HepG2 (cell line): ENCODE results near the gene ACVR1B. TPM values are rescaled to one million over a fixed set of nuclear protein-coding genes. Genes with fewer than 3 reads are reported as not detected.

Experiments
- ATAC-seq: fragments of 200-7000 bp; cut with Tn5 transposase; 3 replicates; pipeline ENCODE4 v1.9.1; 2020; ENCODE audit warnings: mild to moderate bottlenecking, moderate library complexity
- BruUV-seq: library from RNA; stranded (reverse); fragments of 400-500 nt; replicated peaks from 2 replicates; lab custom pipeline; 2021; lab: Mats Ljungman, UMichigan
- CTCF ChIA-PET: fragments of 300-600 bp; formaldehyde crosslinking; extraction: SDS; loops from one replicate; lab custom pipeline; 2021; ENCODE audit warnings: low total read pairs, inconsistent platforms, low intra/inter-chr PET ratio; lab: Yijun Ruan, JAX
- POLR2A ChIA-PET: fragments of 350-600 bp; sonication (Branson Sonifier 250); formaldehyde crosslinking; loops from one replicate; lab custom pipeline; 2020; ENCODE audit warnings: antibody characterized with exemption, inconsistent platforms; lab: Yijun Ruan, JAX
- DNase-seq: peaks from one replicate; pipeline ENCODE4 v3.0.0-alpha.2; 2015; ENCODE audit warnings: low spot score
- FAIRE-seq: peaks from 3 replicates; lab custom pipeline; 2011; peaks lifted over from hg19 to GRCh38; lab: Jason Lieb, UNC
- H2AFZ ChIP-seq: one replicate; pipeline ENCODE4 v1.6.1; 2011; ENCODE audit warnings: low read length, inconsistent platforms
- H3K27ac ChIP-seq: fragments of 300-600 bp; 3 replicates; pipeline ENCODE4 v1.8.0; 2011; ENCODE audit warnings: mixed run types, mild to moderate bottlenecking, mixed read lengths, low read length, inconsistent platforms; ENCODE audit not compliant: insufficient read depth; ENCODE audit errors: extremely low read length
- H3K27me3 ChIP-seq, 2 experiments: fragments of 200-600 bp in 1 of 2; 2 replicates in 1 of 2; 3 replicates in 1 of 2; pipeline versions ENCODE4 v1.6.0 to v1.8.0; 2011; ENCODE audit warnings: low read length in 2 of 2, mild to moderate bottlenecking in 2 of 2, moderate library complexity in 2 of 2, inconsistent platforms in 1 of 2; ENCODE audit not compliant: insufficient read depth in 2 of 2, control insufficient read depth in 1 of 2
- H3K36me3 ChIP-seq, 2 experiments: fragments of 200-600 bp in 1 of 2; replicated peaks in 1 of 2; 2 replicates in 1 of 2; 3 replicates in 1 of 2; pipeline versions ENCODE4 v1.5.1 to v1.8.0; 2011; ENCODE audit warnings: low read length in 2 of 2, inconsistent platforms in 1 of 2; ENCODE audit not compliant: insufficient read depth in 2 of 2, control insufficient read depth in 1 of 2
- H3K4me1 ChIP-seq: 2 replicates; pipeline ENCODE4 v1.5.1; 2012; ENCODE audit warnings: low read length, inconsistent platforms; ENCODE audit not compliant: insufficient read depth
- H3K4me2 ChIP-seq: 2 replicates; pipeline ENCODE4 v1.6.0; 2011; ENCODE audit warnings: low read depth, low read length, inconsistent platforms
- H3K4me3 ChIP-seq, 3 experiments: fragments of 200-600 bp in 1 of 3; sonication (generic), shearing (Covaris generic) in 1 of 3; replicated peaks in 1 of 3; 2 replicates each; pipeline ENCODE4 v1.5.1; 2011 to 2016; ENCODE audit warnings: low read length in 3 of 3, inconsistent platforms in 2 of 3, low read depth in 2 of 3, mild to moderate bottlenecking in 2 of 3, control low read depth in 1 of 3, mixed read lengths in 1 of 3; ENCODE audit not compliant: insufficient read depth in 1 of 3
- H3K79me2 ChIP-seq: one replicate; pipeline ENCODE4 v1.6.1; 2011; ENCODE audit warnings: low read length, inconsistent platforms; ENCODE audit not compliant: insufficient read depth
- H3K9ac ChIP-seq: 2 replicates; pipeline ENCODE4 v1.6.0; 2011; ENCODE audit warnings: mild to moderate bottlenecking, low read depth, low read length, inconsistent platforms; ENCODE audit not compliant: insufficient read depth
- H3K9me3 ChIP-seq: 2 replicates; pipeline ENCODE4 v1.5.1; 2012; ENCODE audit warnings: mild to moderate bottlenecking, low read length
- H4K20me1 ChIP-seq: 2 replicates; pipeline ENCODE4 v1.6.0; 2011; ENCODE audit warnings: inconsistent platforms, mild to moderate bottlenecking, low read length, moderate library complexity; ENCODE audit not compliant: insufficient read depth
- ARNTL ChIP-seq: sonication (generic); formaldehyde crosslinking; IDR thresholded peaks from 2 replicates; pipeline ENCODE4 v1.4.0; 2020; ENCODE audit warnings: mild to moderate bottlenecking, missing genetic modification reagents
- DRAP1 ChIP-seq: IDR thresholded peaks from 2 replicates; pipeline ENCODE4 v1.6.1; 2016; ENCODE audit warnings: missing genetic modification reagents, missing compliant biosample characterization
- HNF4A ChIP-seq: sonication (generic); formaldehyde crosslinking; IDR thresholded peaks from 2 replicates; pipeline ENCODE4 v1.4.0; 2020; ENCODE audit warnings: missing genetic modification reagents
- JUNB ChIP-seq: sonication (generic); formaldehyde crosslinking; IDR thresholded peaks from 2 replicates; pipeline ENCODE4 v1.8.0; 2022; ENCODE audit warnings: missing genetic modification reagents, mild to moderate bottlenecking, borderline replicate concordance
- NR1H2 ChIP-seq: sonication (generic); formaldehyde crosslinking; IDR thresholded peaks from 2 replicates; pipeline ENCODE4 v1.8.1; 2022; ENCODE audit warnings: low read depth, missing genetic modification reagents, borderline replicate concordance
- PAF1 ChIP-seq: IDR thresholded peaks from 2 replicates; pipeline ENCODE4 v1.6.1; 2016; ENCODE audit warnings: missing genetic modification reagents, missing compliant biosample characterization
- RARA ChIP-seq: IDR thresholded peaks from 2 replicates; pipeline ENCODE4 v1.6.1; 2016; ENCODE audit warnings: missing genetic modification reagents, missing compliant biosample characterization
- SMAD1 ChIP-seq: sonication (generic); formaldehyde crosslinking; IDR thresholded peaks from 2 replicates; pipeline ENCODE4 v1.4.0; 2020; ENCODE audit warnings: missing genetic modification reagents, low read depth, mild to moderate bottlenecking, borderline replicate concordance
- SSRP1 ChIP-seq: IDR thresholded peaks from 2 replicates; pipeline ENCODE4 v1.6.1; 2016; ENCODE audit warnings: control low read depth
- ZNF547 ChIP-seq: sonication (generic); formaldehyde crosslinking; IDR thresholded peaks from 2 replicates; pipeline ENCODE4 v1.5.1; 2020; ENCODE audit warnings: mild to moderate bottlenecking, missing genetic modification reagents
- ZNF558 ChIP-seq: sonication (generic); formaldehyde crosslinking; IDR thresholded peaks from 2 replicates; pipeline ENCODE4 v1.9.0; 2022; ENCODE audit warnings: mild to moderate bottlenecking, missing genetic modification reagents, borderline replicate concordance
- ZNF614 ChIP-seq: IDR thresholded peaks from 2 replicates; pipeline ENCODE4 v1.6.1; 2018; ENCODE audit warnings: missing biosample characterization, missing genetic modification reagents, inconsistent platforms, borderline replicate concordance
- ZNF724P ChIP-seq: sonication (generic); formaldehyde crosslinking; IDR thresholded peaks from 2 replicates; pipeline ENCODE4 v1.8.0; 2022; ENCODE audit warnings: missing genetic modification reagents, borderline replicate concordance
- ZNF766 ChIP-seq: sonication (generic); formaldehyde crosslinking; IDR thresholded peaks from 2 replicates; pipeline ENCODE4 v1.5.0; 2020; ENCODE audit warnings: missing genetic modification reagents, borderline replicate concordance
- ZNF773 ChIP-seq: sonication (generic); formaldehyde crosslinking; IDR thresholded peaks from 2 replicates; pipeline ENCODE4 v1.4.0; 2020; ENCODE audit warnings: missing genetic modification reagents, borderline replicate concordance
- WGBS: methylation state at CpG from one replicate; pipeline ENCODE4 v1.1.6; 2017; ENCODE audit warnings: low lambda C conversion rate; 5-methylcytosine and 5-hydroxymethylcytosine counted together
- in situ Hi-C: cut with HindIII; loops from 2 replicates; pipeline ENCODE4 v1.10.0; 2017; ENCODE audit warnings: low pct_unique_long_range_greater_than_20kb; ENCODE audit not compliant: extremely low pct_ligation_motif_present
- intact Hi-C: fragments of 100-400 bp; cut with micrococcal nuclease; formaldehyde crosslinking; loops from one replicate; pipeline ENCODE4 v1.10.0; 2022; ENCODE audit not compliant: unreplicated experiment
- polyA plus RNA-seq, 8 experiments: library from polyadenylated mRNA; depleted of rRNA in 3 of 8; stranded (reverse) in 7 of 8; unstranded in 1 of 8; fragments of >200 nt; fragmentation: Illumina TruSeq in 4 of 8; extraction: Trizol in 4 of 8; gene quantifications; 2 replicates each; pipeline versions ENCODE4 v1.2.1 to v1.2.3, GENCODE V29; 2011 to 2016; ENCODE audit warnings: low read depth in 4 of 8, missing spikeins in 1 of 8, mixed read lengths in 1 of 8; ENCODE audit not compliant: insufficient read depth in 1 of 8
- total RNA-seq, 5 experiments: library from RNA; depleted of rRNA; stranded (reverse); fragments of >200 nt; fragmentation: Illumina TruSeq; extraction: Trizol; gene quantifications; 2 replicates each; pipeline ENCODE4 v1.2.3, GENCODE V29; 2016; ENCODE audit warnings: low read depth in 1 of 5
- TF ChIP-seq, protein P1 (sequence below): sonication (generic); formaldehyde crosslinking; IDR thresholded peaks from 2 replicates; pipeline ENCODE4 v1.9.0; 2021; ENCODE audit warnings: missing genetic modification reagents, borderline replicate concordance
- TF ChIP-seq, protein P2 (sequence below): sonication (generic); formaldehyde crosslinking; IDR thresholded peaks from 2 replicates; pipeline ENCODE4 v1.8.0; 2022; ENCODE audit warnings: mild to moderate bottlenecking, missing genetic modification reagents, borderline replicate concordance

Gene ACVR1B
- total and polyA plus RNA-seq, 2 of the 13 experiments (the other 11 are each of a cell fraction or from before 2014, with no cell fraction given): 8.9 to 12.1 TPM

DNA sequence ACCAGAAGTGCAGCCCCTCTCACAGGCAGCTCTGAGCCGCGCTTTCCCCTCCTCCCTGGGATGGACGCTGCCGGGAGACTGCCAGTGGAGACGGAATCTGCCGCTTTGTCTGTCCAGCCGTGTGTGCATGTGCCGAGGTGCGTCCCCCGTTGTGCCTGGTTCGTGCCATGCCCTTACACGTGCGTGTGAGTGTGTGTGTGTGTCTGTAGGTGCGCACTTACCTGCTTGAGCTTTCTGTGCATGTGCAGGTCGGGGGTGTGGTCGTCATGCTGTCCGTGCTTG lies 43.0 kb downstream of the ACVR1B start:
- no peaks in the 10 kb centered on the region for H3K79me2 ChIP-seq
- in situ Hi-C loops: no loop called here
- no peak overlapping the region for H3K4me2 ChIP-seq
- CTCF ChIA-PET: no interaction called here
- no peak overlapping the region for H2AFZ ChIP-seq
- DNase-seq (no peak), FAIRE-seq (no peak), ATAC-seq (no peak)
- H3K4me3 ChIP-seq: no peak overlapping the region
- intact Hi-C loops: no loop called here
- no peaks in the 10 kb centered on the region for H3K9me3 ChIP-seq
- no peak overlapping the region for H3K9ac ChIP-seq
- H3K27ac ChIP-seq: no peak overlapping the region
- no peaks in the 10 kb centered on the region for H3K4me1 ChIP-seq
- no peak for TF ChIP-seq RARA (CRISPR knock-in tag)
- POLR2A ChIA-PET: no interaction called here
- peaks cover 8 to 21% of the 10 kb centered on the region in 2 experiments for H3K36me3 ChIP-seq
- BruUV-seq: no TSS peak
- 97% methylated on average over 6 of the region's 17 CpGs for WGBS
- no peaks in the 10 kb centered on the region for H3K27me3 ChIP-seq
- no peaks in the 10 kb centered on the region for H4K20me1 ChIP-seq

DNA sequence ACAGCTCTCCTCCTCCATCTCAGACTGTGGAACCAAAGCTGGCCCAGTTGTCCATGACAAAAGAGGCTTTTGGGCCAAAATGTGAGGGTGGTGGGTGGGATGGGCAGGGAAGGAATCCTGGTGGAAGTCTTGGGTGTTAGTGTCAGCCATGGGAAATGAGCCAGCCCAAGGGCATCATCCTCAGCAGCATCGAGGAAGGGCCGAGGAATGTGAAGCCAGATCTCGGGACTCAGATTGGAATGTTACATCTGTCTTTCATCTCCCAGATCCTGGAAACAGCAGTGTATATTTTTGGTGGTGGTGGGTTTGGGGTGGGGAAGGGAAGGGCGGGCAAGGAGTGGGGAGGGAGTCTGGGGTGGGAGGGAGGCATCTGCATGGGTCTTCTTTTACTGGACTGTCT lies 43.5 kb downstream of the ACVR1B start:
- BruUV-seq: no TSS peak
- Histone ChIP-seq H3K9me3 (no peaks in the 10 kb centered on the region), H2AFZ (no peak overlapping the region), H3K79me2 (no peaks in the 10 kb centered on the region), H3K36me3 (peaks cover 8 to 22% of the 10 kb centered on the region in 2 experiments), H4K20me1 (no peaks in the 10 kb centered on the region), H3K4me3 (no peak overlapping the region), H3K4me2 (no peak overlapping the region), H3K9ac (no peak overlapping the region), H3K27ac (no peak overlapping the region), H3K4me1 (no peaks in the 10 kb centered on the region), H3K27me3 (no peaks in the 10 kb centered on the region)
- ATAC-seq (no peak), FAIRE-seq (no peak), DNase-seq (no peak)
- intact Hi-C loops (no loop called here), in situ Hi-C loops (no loop called here)
- ChIA-PET POLR2A (no interaction called here), CTCF (no interaction called here)
- 94% methylated on average over 4 of the region's 4 CpGs for WGBS
- TF ChIP-seq ZNF614: no peak
- TF ChIP-seq HNF4A (CRISPR knock-in tag): no peak
- TF ChIP-seq DRAP1 (CRISPR knock-in tag): no peak
- TF ChIP-seq, protein P1, sequence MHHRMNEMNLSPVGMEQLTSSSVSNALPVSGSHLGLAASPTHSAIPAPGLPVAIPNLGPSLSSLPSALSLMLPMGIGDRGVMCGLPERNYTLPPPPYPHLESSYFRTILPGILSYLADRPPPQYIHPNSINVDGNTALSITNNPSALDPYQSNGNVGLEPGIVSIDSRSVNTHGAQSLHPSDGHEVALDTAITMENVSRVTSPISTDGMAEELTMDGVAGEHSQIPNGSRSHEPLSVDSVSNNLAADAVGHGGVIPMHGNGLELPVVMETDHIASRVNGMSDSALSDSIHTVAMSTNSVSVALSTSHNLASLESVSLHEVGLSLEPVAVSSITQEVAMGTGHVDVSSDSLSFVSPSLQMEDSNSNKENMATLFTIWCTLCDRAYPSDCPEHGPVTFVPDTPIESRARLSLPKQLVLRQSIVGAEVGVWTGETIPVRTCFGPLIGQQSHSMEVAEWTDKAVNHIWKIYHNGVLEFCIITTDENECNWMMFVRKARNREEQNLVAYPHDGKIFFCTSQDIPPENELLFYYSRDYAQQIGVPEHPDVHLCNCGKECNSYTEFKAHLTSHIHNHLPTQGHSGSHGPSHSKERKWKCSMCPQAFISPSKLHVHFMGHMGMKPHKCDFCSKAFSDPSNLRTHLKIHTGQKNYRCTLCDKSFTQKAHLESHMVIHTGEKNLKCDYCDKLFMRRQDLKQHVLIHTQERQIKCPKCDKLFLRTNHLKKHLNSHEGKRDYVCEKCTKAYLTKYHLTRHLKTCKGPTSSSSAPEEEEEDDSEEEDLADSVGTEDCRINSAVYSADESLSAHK (CRISPR knock-in tag): no peak
- TF ChIP-seq ZNF766 (CRISPR knock-in tag): no peak
- TF ChIP-seq ZNF558 (CRISPR knock-in tag): no peak
- TF ChIP-seq ZNF724P (CRISPR knock-in tag): no peak
- no peak for TF ChIP-seq ARNTL
- TF ChIP-seq JUNB (CRISPR knock-in tag): no peak
- TF ChIP-seq NR1H2 (CRISPR knock-in tag): no peak
- TF ChIP-seq PAF1 (CRISPR knock-in tag): no peak
- TF ChIP-seq SSRP1 (CRISPR knock-in tag): no peak
- TF ChIP-seq ZNF547 (CRISPR knock-in tag): no peak
- TF ChIP-seq SMAD1 (CRISPR knock-in tag): no peak
- no peak for TF ChIP-seq ZNF773 (CRISPR knock-in tag)
- TF ChIP-seq, protein P2, sequence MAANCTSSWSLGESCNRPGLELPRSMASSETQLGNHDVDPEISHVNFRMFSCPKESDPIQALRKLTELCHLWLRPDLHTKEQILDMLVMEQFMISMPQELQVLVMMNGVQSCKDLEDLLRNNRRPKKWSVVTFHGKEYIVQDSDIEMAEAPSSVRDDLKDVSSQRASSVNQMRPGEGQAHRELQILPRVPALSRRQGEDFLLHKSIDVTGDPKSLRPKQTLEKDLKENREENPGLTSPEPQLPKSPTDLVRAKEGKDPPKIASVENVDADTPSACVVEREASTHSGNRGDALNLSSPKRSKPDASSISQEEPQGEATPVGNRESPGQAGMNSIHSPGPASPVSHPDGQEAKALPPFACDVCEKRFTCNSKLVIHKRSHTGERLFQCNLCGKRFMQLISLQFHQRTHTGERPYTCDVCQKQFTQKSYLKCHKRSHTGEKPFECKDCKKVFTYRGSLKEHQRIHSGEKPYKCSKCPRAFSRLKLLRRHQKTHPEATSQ (CRISPR knock-in tag): no peak
